Measurements from ENCODE around the gene RABL3.
"Not testable (repeated sequence)": the region's sequence is repeated elsewhere in the genome, so short reads cannot be mapped to it uniquely, and the experiment has no call there.

The RABL3 gene

GRCh38 chr3:120682095-120682681 lies 60.1 kb downstream of the RABL3 start, which contains the start of gene HGD:
Gene HGD (minus strand): TSS chr3:120682239. CDS start chr3:120682111, 128 bp downstream.
- no peak for DNase-seq (ENCODE audit: low read depth in 3 of 3)

GRCh38 chr3:120681506-120682038 lies 60.7 kb downstream of the RABL3 start:
- DNase-seq (ENCODE audit: low read depth in 3 of 3), result no peak

GRCh38 chr3:120681018-120681417 lies 61.3 kb downstream of the RABL3 start:
- no peak for DNase-seq (ENCODE audit: low read depth in 3 of 3)

- no peak for DNase-seq (ENCODE audit: low read depth in 3 of 3)
Measured at GRCh38 chr3:120680193-120680894, 62.0 kb downstream of the RABL3 start.

- no peak for DNase-seq (ENCODE audit: low read depth in 3 of 3)
Measured at GRCh38 chr3:120678984-120679383, 63.3 kb downstream of the RABL3 start.

GRCh38 chr3:120678331-120678947 lies 63.9 kb downstream of the RABL3 start:
- DNase-seq (ENCODE audit: low read depth in 3 of 3), result no peak

GRCh38 chr3:120677193-120677592 lies 65.1 kb downstream of the RABL3 start:
- not testable (repeated sequence) for DNase-seq (ENCODE audit: low read depth in 3 of 3)

GRCh38 chr3:120673116-120673515 lies 69.2 kb downstream of the RABL3 start:
- no peak for DNase-seq (ENCODE audit: low read depth in 3 of 3)

GRCh38 chr3:120670576-120670975 lies 71.7 kb downstream of the RABL3 start:
- no peak for DNase-seq (ENCODE audit: low read depth in 3 of 3)

GRCh38 chr3:120664926-120665325 lies 77.4 kb downstream of the RABL3 start:
- DNase-seq (ENCODE audit: low read depth in 3 of 3), result no peak

GRCh38 chr3:120661945-120662344 lies 80.4 kb downstream of the RABL3 start:
- no peak for DNase-seq (ENCODE audit: low read depth in 3 of 3)

- no peak for DNase-seq (ENCODE audit: low read depth in 3 of 3)
Measured at GRCh38 chr3:120661106-120661905, 81.0 kb downstream of the RABL3 start.

- DNase-seq (ENCODE audit: low read depth in 3 of 3), result no peak
Measured at GRCh38 chr3:120659834-120660233, 82.5 kb downstream of the RABL3 start.

GRCh38 chr3:120659285-120659684 lies 83.0 kb downstream of the RABL3 start:
- no peak for DNase-seq (ENCODE audit: low read depth in 3 of 3)

GRCh38 chr3:120652896-120653545 lies 89.3 kb downstream of the RABL3 start:
- DNase-seq (ENCODE audit: low read depth in 3 of 3), result no peak

GRCh38 chr3:120652281-120652680 lies 90.0 kb downstream of the RABL3 start:
- no peak for DNase-seq (ENCODE audit: low read depth in 3 of 3)

- no peak for DNase-seq (ENCODE audit: low read depth in 3 of 3)
Measured at GRCh38 chr3:120650311-120650710, 92.0 kb downstream of the RABL3 start.

GRCh38 chr3:120649830-120650233 lies 92.5 kb downstream of the RABL3 start:
- DNase-seq (ENCODE audit: low read depth in 3 of 3), result no peak

GRCh38 chr3:120648290-120648689 lies 94.0 kb downstream of the RABL3 start:
- no peak for DNase-seq (ENCODE audit: low read depth in 3 of 3)

- no peak for DNase-seq (ENCODE audit: low read depth in 3 of 3)
Measured at GRCh38 chr3:120646771-120647432, 95.4 kb downstream of the RABL3 start.

All from stimulated activated CD4-positive, alpha-beta T cell treated with anti-CD3 and anti-CD28 coated beads, TNF-alpha, amount 100 ng/mL, for 4 hours (primary cell).